K562 (cell line): ENCODE results near the gene BPTF.

Experiments used
- ESRRB ChIP-seq: fragments of 250-450 bp; sonication (Bioruptor Pico); IDR thresholded peaks from 2 replicates; pipeline ENCODE4 v1.5.0; 2020; ENCODE audit warnings: mild to moderate bottlenecking, moderate library complexity, borderline replicate concordance
- HDAC2 ChIP-seq: fragments of 450-650 bp; IDR thresholded peaks from 2 replicates; pipeline ENCODE4 v1.6.1; 2016; ENCODE audit warnings: mild to moderate bottlenecking
- MED1 ChIP-seq: sonication (generic); formaldehyde crosslinking; IDR thresholded peaks from 2 replicates; pipeline ENCODE4 v1.8.1; 2023; ENCODE audit warnings: missing genetic modification reagents, borderline replicate concordance
- POLR2G ChIP-seq: fragments of 200-400 bp; formaldehyde crosslinking; IDR thresholded peaks from 2 replicates; pipeline ENCODE4 v1.6.1; 2017; ENCODE audit warnings: low read depth, mild to moderate bottlenecking, antibody characterized with exemption, low read length, moderate library complexity
- TF ChIP-seq, protein P1 (sequence below): sonication (generic); formaldehyde crosslinking; IDR thresholded peaks from 2 replicates; pipeline ENCODE4 v1.5.0; 2020; ENCODE audit warnings: missing genetic modification reagents
- TF ChIP-seq, protein P2 (sequence below), 3 experiments: IDR thresholded peaks in 2 of 3; conservative IDR thresholded peaks in 1 of 3; 2 replicates each; pipeline ENCODE4 v1.5.1; 2011 to 2012; ENCODE audit warnings: low read length in 3 of 3, mild to moderate bottlenecking in 3 of 3, control low read depth in 2 of 3, improper control_type of control experiment in 1 of 3, inconsistent platforms in 1 of 3, low read depth in 1 of 3, mixed read lengths in 1 of 3, moderate library complexity in 1 of 3; ENCODE audit not compliant: insufficient read depth in 2 of 3
- TF ChIP-seq, protein P3 (sequence below), 3 experiments: fragments of 200-800 bp in 1 of 3; sonication (Bioruptor generic) in 1 of 3; sonication (generic) in 1 of 3; formaldehyde crosslinking in 1 of 3; IDR thresholded peaks; 2 replicates each; pipeline versions ENCODE4 v1.6.1 to v1.8.0; 2016 to 2022; ENCODE audit warnings: mild to moderate bottlenecking in 2 of 3, missing compliant biosample characterization in 2 of 3, missing genetic modification characterization in 2 of 3, missing genetic modification reagents in 1 of 3

DNA sequence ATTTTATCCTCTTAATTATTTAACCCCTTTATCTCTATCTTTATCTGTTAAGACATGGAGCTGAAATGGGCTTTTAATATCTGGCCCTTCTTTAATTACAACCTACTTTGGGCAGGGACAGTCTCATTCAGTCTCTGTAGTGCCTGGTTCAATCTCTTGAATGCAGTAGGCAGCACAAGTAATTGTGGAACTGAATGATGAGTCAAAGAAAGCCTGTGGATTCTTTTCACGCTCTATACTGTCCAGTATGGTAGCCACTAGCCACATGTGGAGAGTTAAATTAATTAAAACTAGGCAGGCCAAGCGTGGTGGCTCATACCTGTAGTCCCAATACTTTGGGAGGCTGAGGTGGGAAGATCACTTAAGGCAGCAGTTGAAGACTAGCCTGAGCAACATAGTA lies 9.3 kb downstream of the BPTF start:
- TF ChIP-seq, protein P1, sequence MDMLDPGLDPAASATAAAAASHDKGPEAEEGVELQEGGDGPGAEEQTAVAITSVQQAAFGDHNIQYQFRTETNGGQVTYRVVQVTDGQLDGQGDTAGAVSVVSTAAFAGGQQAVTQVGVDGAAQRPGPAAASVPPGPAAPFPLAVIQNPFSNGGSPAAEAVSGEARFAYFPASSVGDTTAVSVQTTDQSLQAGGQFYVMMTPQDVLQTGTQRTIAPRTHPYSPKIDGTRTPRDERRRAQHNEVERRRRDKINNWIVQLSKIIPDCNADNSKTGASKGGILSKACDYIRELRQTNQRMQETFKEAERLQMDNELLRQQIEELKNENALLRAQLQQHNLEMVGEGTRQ (CRISPR knock-in tag): no peak
- TF ChIP-seq, protein P2, sequence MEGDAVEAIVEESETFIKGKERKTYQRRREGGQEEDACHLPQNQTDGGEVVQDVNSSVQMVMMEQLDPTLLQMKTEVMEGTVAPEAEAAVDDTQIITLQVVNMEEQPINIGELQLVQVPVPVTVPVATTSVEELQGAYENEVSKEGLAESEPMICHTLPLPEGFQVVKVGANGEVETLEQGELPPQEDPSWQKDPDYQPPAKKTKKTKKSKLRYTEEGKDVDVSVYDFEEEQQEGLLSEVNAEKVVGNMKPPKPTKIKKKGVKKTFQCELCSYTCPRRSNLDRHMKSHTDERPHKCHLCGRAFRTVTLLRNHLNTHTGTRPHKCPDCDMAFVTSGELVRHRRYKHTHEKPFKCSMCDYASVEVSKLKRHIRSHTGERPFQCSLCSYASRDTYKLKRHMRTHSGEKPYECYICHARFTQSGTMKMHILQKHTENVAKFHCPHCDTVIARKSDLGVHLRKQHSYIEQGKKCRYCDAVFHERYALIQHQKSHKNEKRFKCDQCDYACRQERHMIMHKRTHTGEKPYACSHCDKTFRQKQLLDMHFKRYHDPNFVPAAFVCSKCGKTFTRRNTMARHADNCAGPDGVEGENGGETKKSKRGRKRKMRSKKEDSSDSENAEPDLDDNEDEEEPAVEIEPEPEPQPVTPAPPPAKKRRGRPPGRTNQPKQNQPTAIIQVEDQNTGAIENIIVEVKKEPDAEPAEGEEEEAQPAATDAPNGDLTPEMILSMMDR (IDR thresholded peaks at IDR 0.05 in 2 of 3, conservative IDR thresholded peaks at IDR 0.05 in 1 of 3; ENCODE audit: insufficient read depth in 2 of 3, low read depth in 1 of 3, low read length in 3 of 3): no peak
- TF ChIP-seq ESRRB (CRISPR knock-in tag) (no peak), POLR2G (no peak), MED1 (CRISPR knock-in tag) (no peak), HDAC2 (no peak)
- TF ChIP-seq, protein P3, sequence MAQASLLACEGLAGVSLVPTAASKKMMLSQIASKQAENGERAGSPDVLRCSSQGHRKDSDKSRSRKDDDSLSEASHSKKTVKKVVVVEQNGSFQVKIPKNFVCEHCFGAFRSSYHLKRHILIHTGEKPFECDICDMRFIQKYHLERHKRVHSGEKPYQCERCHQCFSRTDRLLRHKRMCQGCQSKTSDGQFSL (CRISPR knock-in tag; IDR thresholded peaks at IDR 0.05): no peak
- TF ChIP-seq, protein P3 (tag; IDR thresholded peaks at IDR 0.05): no peak
